ENCODE data around the gene ALS2.

DNA sequence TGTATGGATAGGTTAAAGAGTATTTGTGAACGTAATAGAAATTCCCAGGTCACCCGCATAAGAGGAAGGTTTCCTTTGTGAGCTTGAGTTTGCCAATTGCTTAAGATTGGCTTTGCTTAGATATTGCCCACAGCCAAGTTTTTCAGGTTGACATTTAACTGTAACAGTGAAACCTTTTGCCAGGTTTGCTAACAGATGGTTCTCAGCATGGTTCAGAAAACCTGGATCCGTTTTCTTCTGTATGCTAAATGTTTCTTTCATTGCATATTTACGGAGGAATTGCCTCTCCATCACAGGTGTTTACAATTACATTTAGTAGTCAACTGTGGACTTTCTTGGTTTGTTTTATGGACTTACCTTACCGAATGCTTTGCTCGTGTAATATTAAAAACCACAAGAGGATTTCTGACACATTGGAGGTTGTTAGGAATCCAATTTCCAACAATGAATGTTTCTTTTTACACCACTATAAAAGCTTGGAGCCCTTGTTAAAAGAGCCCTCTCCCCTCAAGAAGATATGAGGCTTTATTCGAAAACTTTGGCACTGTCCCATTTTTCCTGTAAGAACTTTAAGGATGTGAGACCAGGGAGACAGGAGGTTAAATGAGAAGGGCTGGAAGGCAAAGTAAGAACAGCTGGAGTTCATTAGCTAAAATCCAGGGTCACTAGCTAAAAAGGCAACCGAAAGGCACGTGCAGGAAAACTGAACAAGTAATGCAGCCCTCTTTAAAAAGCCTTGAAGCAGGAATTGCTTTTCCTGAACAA, 33.4 kb upstream of the ALS2 start:
- TF ChIP-seq, protein P1, sequence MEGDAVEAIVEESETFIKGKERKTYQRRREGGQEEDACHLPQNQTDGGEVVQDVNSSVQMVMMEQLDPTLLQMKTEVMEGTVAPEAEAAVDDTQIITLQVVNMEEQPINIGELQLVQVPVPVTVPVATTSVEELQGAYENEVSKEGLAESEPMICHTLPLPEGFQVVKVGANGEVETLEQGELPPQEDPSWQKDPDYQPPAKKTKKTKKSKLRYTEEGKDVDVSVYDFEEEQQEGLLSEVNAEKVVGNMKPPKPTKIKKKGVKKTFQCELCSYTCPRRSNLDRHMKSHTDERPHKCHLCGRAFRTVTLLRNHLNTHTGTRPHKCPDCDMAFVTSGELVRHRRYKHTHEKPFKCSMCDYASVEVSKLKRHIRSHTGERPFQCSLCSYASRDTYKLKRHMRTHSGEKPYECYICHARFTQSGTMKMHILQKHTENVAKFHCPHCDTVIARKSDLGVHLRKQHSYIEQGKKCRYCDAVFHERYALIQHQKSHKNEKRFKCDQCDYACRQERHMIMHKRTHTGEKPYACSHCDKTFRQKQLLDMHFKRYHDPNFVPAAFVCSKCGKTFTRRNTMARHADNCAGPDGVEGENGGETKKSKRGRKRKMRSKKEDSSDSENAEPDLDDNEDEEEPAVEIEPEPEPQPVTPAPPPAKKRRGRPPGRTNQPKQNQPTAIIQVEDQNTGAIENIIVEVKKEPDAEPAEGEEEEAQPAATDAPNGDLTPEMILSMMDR (IDR thresholded peaks at IDR 0.05; ENCODE audit: poor library complexity): no peak
- TF ChIP-seq EZH2phosphoT487 (IDR thresholded peaks at IDR 0.05; ENCODE audit: low read depth, severe bottlenecking, unreplicated experiment) (peak; percentile 43), EZH2 (IDR thresholded peaks at IDR 0.05; ENCODE audit: borderline replicate concordance) (no peak)
